H1 (cell line): ENCODE data around the gene DVL1. TPM values are rescaled to one million over a fixed set of nuclear protein-coding genes. Genes with fewer than 3 reads are reported as not detected.

Experiments used
- CTCF ChIA-PET: fragments of 300-600 bp; sonication (Branson Sonifier 250); formaldehyde crosslinking; loops from one replicate; lab custom pipeline; 2021; ENCODE audit not compliant: partially characterized antibody; lab: Charles Lee
- POLR2A ChIA-PET: fragments of 300-600 bp; sonication (Branson Sonifier 250); formaldehyde crosslinking; loops from one replicate; lab custom pipeline; 2021; ENCODE audit warnings: inconsistent platforms; ENCODE audit not compliant: partially characterized antibody; lab: Charles Lee
- DNase-seq, 2 experiments: peaks; one replicate each; pipeline versions ENCODE4 v3.0.0 to v3.0.0-alpha.2; 2010 to 2022; ENCODE audit warnings: low spot score in 2 of 2, low read depth in 1 of 2, mixed read lengths in 1 of 2
- FAIRE-seq: peaks from 2 replicates; lab custom pipeline; 2011; peaks lifted over from hg19 to GRCh38; lab: Jason Lieb, UNC
- H2AFZ ChIP-seq: 2 replicates; pipeline ENCODE4 v1.8.1; 2012; ENCODE audit warnings: low read length, inconsistent platforms
- H2AK5ac ChIP-seq: 2 replicates; pipeline ENCODE4 v1.6.1; 2013; ENCODE audit warnings: low read depth, low read length
- H2BK120ac ChIP-seq: replicated peaks from 2 replicates; pipeline ENCODE3; 2013; ENCODE audit warnings: low read depth, low read length, inconsistent platforms
- H2BK12ac ChIP-seq: 2 replicates; pipeline ENCODE4 v1.6.1; 2013; ENCODE audit warnings: low read depth, low read length
- H2BK15ac ChIP-seq: 2 replicates; pipeline ENCODE4 v1.6.1; 2013; ENCODE audit warnings: low read length
- H2BK20ac ChIP-seq: 2 replicates; pipeline ENCODE4 v1.6.1; 2013; ENCODE audit warnings: low read length
- H2BK5ac ChIP-seq: 2 replicates; pipeline ENCODE4 v1.6.1; 2013; ENCODE audit warnings: low read depth, low read length
- H3K14ac ChIP-seq: 2 replicates; pipeline ENCODE4 v1.6.1; 2013; ENCODE audit warnings: inconsistent platforms; ENCODE audit not compliant: insufficient read length
- H3K18ac ChIP-seq: 2 replicates; pipeline ENCODE4 v1.6.1; 2013; ENCODE audit warnings: low read length; ENCODE audit errors: extremely low read depth
- H3K23ac ChIP-seq: 2 replicates; pipeline ENCODE4 v1.6.1; 2013; ENCODE audit warnings: inconsistent platforms; ENCODE audit not compliant: insufficient read length
- H3K23me2 ChIP-seq: 2 replicates; pipeline ENCODE4 v1.6.1; 2013; ENCODE audit warnings: low read depth, low read length
- H3K27ac ChIP-seq: 2 replicates; pipeline ENCODE4 v1.6.1; 2011; ENCODE audit warnings: low read depth, low read length, inconsistent platforms
- H3K27me3 ChIP-seq, 4 experiments: replicated peaks in 1 of 4; 1 replicate in 1 of 4; 2 replicates in 3 of 4; pipeline versions ENCODE4 v1.6.1 to v1.8.1; 2011 to 2013; ENCODE audit warnings: low read length in 3 of 4, mild to moderate bottlenecking in 3 of 4, inconsistent platforms in 2 of 4, mixed read lengths in 2 of 4, moderate library complexity in 1 of 4; ENCODE audit not compliant: control insufficient read depth in 3 of 4, insufficient read depth in 3 of 4; ENCODE audit errors: extremely low read depth in 1 of 4
- H3K36me3 ChIP-seq, 4 experiments: 2 replicates each; pipeline versions ENCODE4 v1.6.1 to v1.8.1; 2011 to 2013; ENCODE audit warnings: mild to moderate bottlenecking in 4 of 4, low read length in 3 of 4, moderate library complexity in 2 of 4, control low read depth in 1 of 4, inconsistent platforms in 1 of 4; ENCODE audit not compliant: insufficient read depth in 4 of 4, control insufficient read depth in 2 of 4
- H3K4ac ChIP-seq: replicated peaks from 2 replicates; pipeline ENCODE3; 2013; ENCODE audit warnings: low read length, low read depth, mixed read lengths, inconsistent platforms; ENCODE audit not compliant: insufficient read length
- H3K4me1 ChIP-seq, 4 experiments: replicated peaks in 1 of 4; 1 replicate in 1 of 4; 2 replicates in 3 of 4; pipeline versions ENCODE4 v1.6.1 to v1.8.1; 2011 to 2013; ENCODE audit warnings: low read length in 3 of 4, inconsistent platforms in 2 of 4, mixed read lengths in 1 of 4; ENCODE audit not compliant: insufficient read depth in 4 of 4, control insufficient read depth in 3 of 4
- H3K4me2 ChIP-seq, 2 experiments: 2 replicates each; pipeline versions ENCODE4 v1.6.1 to v1.8.1; 2011 to 2013; ENCODE audit warnings: low read depth in 2 of 2, low read length in 2 of 2, control low read depth in 1 of 2, inconsistent platforms in 1 of 2, mild to moderate bottlenecking in 1 of 2; ENCODE audit not compliant: insufficient read depth in 1 of 2
- H3K4me3 ChIP-seq, 4 experiments: fragments of 200-600, 300-600 bp in 1 of 4; sonication (generic), shearing (Covaris generic), sonication (Bioruptor Twin) in 1 of 4; 2 replicates each; pipeline versions ENCODE4 v1.5.1 to v1.8.1; 2011 to 2016; ENCODE audit warnings: low read length in 4 of 4, low read depth in 3 of 4, control low read depth in 2 of 4, inconsistent platforms in 2 of 4, mild to moderate bottlenecking in 2 of 4, mixed read lengths in 1 of 4, moderate library complexity in 1 of 4; ENCODE audit not compliant: insufficient read depth in 2 of 4; ENCODE audit errors: extremely low read depth in 1 of 4
- H3K56ac ChIP-seq: replicated peaks from 2 replicates; pipeline ENCODE3; 2013; ENCODE audit warnings: low read depth, mild to moderate bottlenecking, mixed read lengths, low read length, inconsistent platforms; ENCODE audit not compliant: insufficient read length
- H3K79me1 ChIP-seq: 2 replicates; pipeline ENCODE4 v1.6.1; 2013; ENCODE audit warnings: low read depth, low read length, control low read depth
- H3K79me2 ChIP-seq, 2 experiments: 2 replicates each; pipeline versions ENCODE4 v1.6.1 to v1.8.1; 2012 to 2013; ENCODE audit warnings: low read length in 2 of 2, mild to moderate bottlenecking in 2 of 2, inconsistent platforms in 1 of 2; ENCODE audit not compliant: insufficient read depth in 2 of 2, control insufficient read depth in 1 of 2
- H3K9ac ChIP-seq, 4 experiments: replicated peaks in 1 of 4; 1 replicate in 1 of 4; 2 replicates in 3 of 4; pipeline versions ENCODE4 v1.6.1 to v1.8.1; 2011 to 2013; ENCODE audit warnings: low read depth in 3 of 4, low read length in 3 of 4, control low read depth in 2 of 4, mild to moderate bottlenecking in 2 of 4, moderate library complexity in 2 of 4, inconsistent platforms in 1 of 4; ENCODE audit errors: extremely low read depth in 1 of 4
- H3K9me3 ChIP-seq, 2 experiments: 2 replicates each; pipeline versions ENCODE4 v1.6.1 to v1.8.1; 2012 to 2013; ENCODE audit warnings: mild to moderate bottlenecking in 2 of 2, moderate library complexity in 2 of 2, control low read depth in 1 of 2, inconsistent platforms in 1 of 2, low read depth in 1 of 2, low read length in 1 of 2, mixed read lengths in 1 of 2; ENCODE audit not compliant: insufficient read depth in 2 of 2
- H4K20me1 ChIP-seq, 2 experiments: replicated peaks in 1 of 2; 2 replicates each; pipeline versions ENCODE3 to v1.8.1; 2011 to 2013; ENCODE audit warnings: inconsistent platforms in 2 of 2, low read length in 2 of 2, mild to moderate bottlenecking in 1 of 2; ENCODE audit not compliant: insufficient read depth in 2 of 2, control insufficient read depth in 1 of 2
- H4K5ac ChIP-seq: 2 replicates; pipeline ENCODE4 v1.6.1; 2013; ENCODE audit warnings: low read length, low read depth, mixed read lengths, inconsistent platforms; ENCODE audit not compliant: insufficient read length
- H4K8ac ChIP-seq: 2 replicates; pipeline ENCODE4 v1.8.0; 2013; ENCODE audit warnings: mild to moderate bottlenecking, moderate library complexity, low read length, inconsistent platforms; ENCODE audit not compliant: insufficient read depth; ENCODE audit errors: extremely low read depth
- H4K91ac ChIP-seq: replicated peaks from 2 replicates; pipeline ENCODE3; 2013; ENCODE audit warnings: low read length, mixed read lengths, inconsistent platforms; ENCODE audit not compliant: insufficient read length
- EP300 ChIP-seq, 2 experiments: IDR thresholded peaks; 1 replicate in 1 of 2; 2 replicates in 1 of 2; pipeline ENCODE4 v1.6.1; 2011 to 2012; ENCODE audit warnings: low read depth in 2 of 2, low read length in 2 of 2, mild to moderate bottlenecking in 2 of 2, borderline replicate concordance in 1 of 2, inconsistent platforms in 1 of 2, moderate library complexity in 1 of 2
- KDM4A ChIP-seq: IDR thresholded peaks from one replicate; pipeline ENCODE4 v1.7.1; 2012; ENCODE audit warnings: low read depth, mild to moderate bottlenecking, moderate library complexity, low read length, inconsistent platforms; ENCODE audit not compliant: severe bottlenecking
- RBBP5 ChIP-seq: IDR thresholded peaks from 2 replicates; pipeline ENCODE4 v1.7.1; 2012; ENCODE audit warnings: low read depth, mild to moderate bottlenecking, inconsistent platforms, low read length, moderate library complexity, borderline replicate concordance
- SP1 ChIP-seq: IDR thresholded peaks from 2 replicates; pipeline ENCODE4 v1.6.1; 2011; ENCODE audit warnings: low read depth, low read length
- TCF12 ChIP-seq: IDR thresholded peaks from 2 replicates; pipeline ENCODE4 v1.6.1; 2011; ENCODE audit warnings: low read depth, mild to moderate bottlenecking, low read length
- WGBS, 2 experiments: shearing (Covaris generic) in 1 of 2; methylation state at CpG; one replicate each; pipeline versions ENCODE4 v1.1.6 to v1.1.7; 2013 to 2015; ENCODE audit warnings: low lambda C conversion rate in 2 of 2, mixed read lengths in 2 of 2, inconsistent platforms in 1 of 2, low coverage in 1 of 2, missing lambda C conversion rate in 1 of 2; ENCODE audit not compliant: insufficient replicate concordance in 2 of 2, insufficient coverage in 1 of 2, insufficient read length in 1 of 2; ENCODE audit errors: extremely low coverage in 1 of 2, missing lambda C conversion rate in 1 of 2; 5-methylcytosine and 5-hydroxymethylcytosine counted together
- polyA plus RNA-seq, 7 experiments: library from polyadenylated mRNA; depleted of rRNA in 3 of 7; stranded (reverse) in 5 of 7; unstranded in 2 of 7; fragments of >200 nt in 5 of 7; fragments of 200-250 nt in 2 of 7; gene quantifications; 1 replicate in 5 of 7; 2 replicates in 1 of 7; 4 replicates in 1 of 7; pipeline versions ENCODE4 v1.2.1 to v1.2.3, GENCODE V29; 2011 to 2013; ENCODE audit warnings: missing spikeins in 2 of 7, mixed read lengths in 2 of 7
- total RNA-seq: library from RNA; stranded (reverse); fragmentation: NEBNext Ultra II Directional; extraction: Animal tissue kit (Norgen Biotek cat#: 25700); gene quantifications from 2 replicates; pipeline ENCODE4 v1.2.1, GENCODE V29; 2021

The DVL1 gene
- total and polyA plus RNA-seq, 2 of the 8 experiments (the other 6 are each of a cell fraction or from before 2014, with no cell fraction given), result 39.4 to 58.9 TPM

GRCh38 chr1:1359664-1360468 lies 10.6 kb upstream of the DVL1 start:
- FAIRE-seq, result no peak
- Histone ChIP-seq H3K23me2 (peaks cover 4% of the 10 kb centered on the region), H2AK5ac (no peak overlapping the region), H2BK20ac (no peak overlapping the region), H2BK12ac (peak overlapping the region; percentile 50; the same call in 1 of the 2 replicates), H4K5ac (no peak overlapping the region), H2BK5ac (peak overlapping the region; percentile 78; the same call in 1 of the 2 replicates), H3K14ac (no peak overlapping the region), H3K4me3 (no peak overlapping the region), H3K9me3 (no peaks in the 10 kb centered on the region), H3K56ac (no peak overlapping the region), H3K4me2 (no peak overlapping the region), H3K18ac (peak overlapping the region; percentile 60; the same call in 1 of the 2 replicates), H2BK15ac (peak overlapping the region; percentile 46), H4K91ac (no peak overlapping the region), H3K36me3 (no peaks in the 10 kb centered on the region), H4K20me1 (no peaks in the 10 kb centered on the region), H3K79me2 (no peaks in the 10 kb centered on the region), H3K27me3 (peaks cover 5 to 7% (median 6%) of the 10 kb centered on the region in 4 experiments), H3K9ac (no peak overlapping the region), H3K27ac (no peak overlapping the region), H3K23ac (no peak overlapping the region), H2BK120ac (no peak overlapping the region), H4K8ac (no peak overlapping the region; the same call in 1 of the 2 replicates), H2AFZ (no peak overlapping the region), H3K79me1 (no peaks in the 10 kb centered on the region), H3K4ac (no peak overlapping the region), H3K4me1 (peaks cover 2 to 24% (median 17%) of the 10 kb centered on the region in 4 experiments)
- 88% methylated on average over 13 of the region's 28 CpGs; no CpG with 5 or more reads in 1 of the 2 experiments for WGBS, 2 experiments
- TF ChIP-seq RBBP5 (no peak), TCF12 (no peak), SP1 (no peak), KDM4A (no peak), EP300 (IDR thresholded peaks at IDR 0.05; ENCODE audit: borderline replicate concordance in 1 of 2, low read depth in 2 of 2, low read length in 2 of 2) (no peak)
- ChIA-PET CTCF (interaction anchor here (0.7 to 2.9 kb wide), 4 partner anchors 12 to 57 kb away, joined by 3 to 18 read pairs (median 4); no protein-coding TSS in a partner anchor), POLR2A (interaction anchor here (0.7 to 4.0 kb wide), 5 partner anchors 11 to 30 kb away, joined by 3 to 19 read pairs (median 6); partner anchors contain the start of gene AURKAIP1)
- no peak for DNase-seq
